NT2/D1 (cell line): ENCODE measurements around the gene NPHP1.
"Not testable (repeated sequence)": the region's sequence is repeated elsewhere in the genome, so short reads cannot be mapped to it uniquely, and the experiment has no call there.

ENCODE experiments used
- DNase-seq: peaks from one replicate; pipeline ENCODE4 v3.0.0-alpha.2; 2011; ENCODE audit warnings: low read depth, low spot score
- H3K27me3 ChIP-seq: 2 replicates; pipeline ENCODE4 v1.6.0; 2011; ENCODE audit warnings: mild to moderate bottlenecking; ENCODE audit not compliant: insufficient read length, insufficient read depth
- H3K36me3 ChIP-seq: 2 replicates; pipeline ENCODE4 v1.6.1; 2011; ENCODE audit warnings: mild to moderate bottlenecking, low read length, mixed read lengths; ENCODE audit not compliant: insufficient read depth, insufficient read length
- H3K4me1 ChIP-seq: 2 replicates; pipeline ENCODE4 v1.5.1; 2011; ENCODE audit not compliant: insufficient read depth, insufficient read length
- H3K4me3 ChIP-seq: 2 replicates; pipeline ENCODE4 v1.5.1; 2011; ENCODE audit warnings: low read depth; ENCODE audit not compliant: insufficient read length
- H3K9ac ChIP-seq: 2 replicates; pipeline ENCODE4 v1.6.0; 2011; ENCODE audit warnings: low read depth; ENCODE audit not compliant: insufficient read length
- H3K9me3 ChIP-seq: 2 replicates; pipeline ENCODE4 v1.5.1; 2011; ENCODE audit warnings: mild to moderate bottlenecking, low read length; ENCODE audit not compliant: insufficient read depth
- SUZ12 ChIP-seq: IDR thresholded peaks from 2 replicates; pipeline ENCODE4 v1.6.1; 2011; ENCODE audit not compliant: insufficient read length, insufficient read depth; ENCODE audit errors: extremely low read depth
- YY1 ChIP-seq: IDR thresholded peaks from 2 replicates; pipeline ENCODE4 v1.6.1; 2011; ENCODE audit not compliant: insufficient read length, insufficient read depth
- ZNF274 ChIP-seq: IDR thresholded peaks from 2 replicates; pipeline ENCODE4 v1.6.1; 2011; ENCODE audit warnings: mild to moderate bottlenecking, low read depth, low read length

Gene NPHP1

GRCh38 chr2:110105608-110106467 lies 99.0 kb downstream of the NPHP1 start:
- no peaks in the 10 kb centered on the region for H3K27me3 ChIP-seq
- DNase-seq = no peak
- H3K36me3 ChIP-seq = no peaks in the 10 kb centered on the region
- no peak overlapping the region for H3K9ac ChIP-seq
- H3K4me1 ChIP-seq = peaks cover 5% of the 10 kb centered on the region
- H3K4me3 ChIP-seq = no peak overlapping the region
- TF ChIP-seq YY1 = no peak
- H3K9me3 ChIP-seq = peaks cover 14% of the 10 kb centered on the region

GRCh38 chr2:110105183-110105582 lies 99.6 kb downstream of the NPHP1 start:
- TF ChIP-seq YY1 (no peak), SUZ12 (no peak), ZNF274 (no peak)
- peaks cover 14% of the 10 kb centered on the region for H3K9me3 ChIP-seq
- no peaks in the 10 kb centered on the region for H3K27me3 ChIP-seq
- peaks cover 5% of the 10 kb centered on the region for H3K4me1 ChIP-seq
- H3K4me3 ChIP-seq = no peak overlapping the region
- H3K36me3 ChIP-seq = no peaks in the 10 kb centered on the region
- no peak for DNase-seq
- no peak overlapping the region for H3K9ac ChIP-seq

GRCh38 chr2:110104025-110104771 lies 100.6 kb downstream of the NPHP1 start:
- DNase-seq = no peak
- Histone ChIP-seq H3K4me3 (no peak overlapping the region), H3K27me3 (no peaks in the 10 kb centered on the region), H3K4me1 (peaks cover 5% of the 10 kb centered on the region), H3K9me3 (peaks cover 14% of the 10 kb centered on the region), H3K36me3 (no peaks in the 10 kb centered on the region), H3K9ac (no peak overlapping the region)
- no peak for TF ChIP-seq ZNF274
- no peak for TF ChIP-seq SUZ12
- no peak for TF ChIP-seq YY1

GRCh38 chr2:110103061-110103961 lies 101.5 kb downstream of the NPHP1 start:
- Histone ChIP-seq H3K4me3 (no peak overlapping the region), H3K27me3 (no peaks in the 10 kb centered on the region), H3K9me3 (peaks cover 10% of the 10 kb centered on the region), H3K36me3 (no peaks in the 10 kb centered on the region), H3K9ac (no peak overlapping the region), H3K4me1 (peaks cover 5% of the 10 kb centered on the region)
- no peak for DNase-seq
- TF ChIP-seq ZNF274 = no peak
- no peak for TF ChIP-seq YY1
- no peak for TF ChIP-seq SUZ12

- no peak overlapping the region for H3K9ac ChIP-seq
Measured at GRCh38 chr2:110101901-110102803, 102.7 kb downstream of the NPHP1 start.

GRCh38 chr2:110101280-110101844 lies 103.5 kb downstream of the NPHP1 start:
- Histone ChIP-seq H3K27me3 (no peaks in the 10 kb centered on the region), H3K9ac (peak overlapping the region; percentile 3), H3K4me3 (no peak overlapping the region), H3K4me1 (peaks cover 5% of the 10 kb centered on the region), H3K36me3 (no peaks in the 10 kb centered on the region), H3K9me3 (no peaks in the 10 kb centered on the region; the same call in 1 of the 2 replicates)
- no peak for TF ChIP-seq YY1
- no peak for TF ChIP-seq SUZ12
- no peak for TF ChIP-seq ZNF274
- DNase-seq = no peak

More at GRCh38 chr2:110101901-110102803, 102.7 kb downstream of the NPHP1 start:
- DNase-seq = no peak
- no peak for TF ChIP-seq SUZ12
- TF ChIP-seq YY1 = no peak
- no peak for TF ChIP-seq ZNF274
- Histone ChIP-seq H3K9me3 (peaks cover 8% of the 10 kb centered on the region; the same call in 1 of the 2 replicates), H3K4me3 (no peak overlapping the region), H3K36me3 (no peaks in the 10 kb centered on the region), H3K4me1 (peaks cover 5% of the 10 kb centered on the region), H3K27me3 (no peaks in the 10 kb centered on the region)

- H3K36me3 ChIP-seq, H3K4me1 ChIP-seq, DNase-seq, H3K27me3 ChIP-seq, H3K9me3 ChIP-seq, H3K4me3 ChIP-seq: not testable (repeated sequence)
- H3K9ac ChIP-seq = peak overlapping the region; percentile 3
Measured at GRCh38 chr2:110100880-110101279, 103.9 kb downstream of the NPHP1 start.
